Neural cell (in vitro differentiated cells): ENCODE data around the gene C1QB.

Experiments
- CTCF ChIP-seq: fragments of 450-650 bp; IDR thresholded peaks from 2 replicates; pipeline ENCODE4 v1.5.1; 2014; ENCODE audit warnings: antibody characterized with exemption, mild to moderate bottlenecking, moderate library complexity; ENCODE audit not compliant: poor library complexity, severe bottlenecking
- EP300 ChIP-seq: fragments of 450-650 bp; conservative IDR thresholded peaks from 2 replicates; pipeline ENCODE4 v1.6.1; 2014; ENCODE audit warnings: antibody characterized with exemption, mild to moderate bottlenecking, moderate library complexity; ENCODE audit not compliant: poor library complexity, severe bottlenecking
- EZH2 ChIP-seq: fragments of 200-600, 300-800 bp; shearing (Covaris generic), sonication (generic); IDR thresholded peaks from 2 replicates; pipeline ENCODE4 v1.6.1; 2014; ENCODE audit warnings: antibody characterized with exemption, low read length, borderline replicate concordance, mild to moderate bottlenecking; ENCODE audit not compliant: insufficient read depth, poor library complexity, severe bottlenecking
- POLR2AphosphoS5 ChIP-seq: IDR thresholded peaks from 2 replicates; pipeline ENCODE4 v1.6.1; 2012
- RAD21 ChIP-seq: fragments of 450-650 bp; conservative IDR thresholded peaks from 2 replicates; pipeline ENCODE4 v1.6.1; 2014; ENCODE audit warnings: antibody characterized with exemption, mild to moderate bottlenecking, moderate library complexity
- SMC3 ChIP-seq: fragments of 450-650 bp; conservative IDR thresholded peaks from 2 replicates; pipeline ENCODE4 v1.6.1; 2014; ENCODE audit warnings: antibody characterized with exemption, mild to moderate bottlenecking, moderate library complexity; ENCODE audit not compliant: poor library complexity
- TF ChIP-seq, protein P1 (sequence below): IDR thresholded peaks from 2 replicates; pipeline ENCODE4 v1.6.1; 2012; ENCODE audit warnings: borderline replicate concordance

- TF ChIP-seq EP300 (no peak), CTCF (no peak), POLR2AphosphoS5 (no peak), RAD21 (no peak), EZH2 (no peak), SMC3 (no peak)
- TF ChIP-seq, protein P1, sequence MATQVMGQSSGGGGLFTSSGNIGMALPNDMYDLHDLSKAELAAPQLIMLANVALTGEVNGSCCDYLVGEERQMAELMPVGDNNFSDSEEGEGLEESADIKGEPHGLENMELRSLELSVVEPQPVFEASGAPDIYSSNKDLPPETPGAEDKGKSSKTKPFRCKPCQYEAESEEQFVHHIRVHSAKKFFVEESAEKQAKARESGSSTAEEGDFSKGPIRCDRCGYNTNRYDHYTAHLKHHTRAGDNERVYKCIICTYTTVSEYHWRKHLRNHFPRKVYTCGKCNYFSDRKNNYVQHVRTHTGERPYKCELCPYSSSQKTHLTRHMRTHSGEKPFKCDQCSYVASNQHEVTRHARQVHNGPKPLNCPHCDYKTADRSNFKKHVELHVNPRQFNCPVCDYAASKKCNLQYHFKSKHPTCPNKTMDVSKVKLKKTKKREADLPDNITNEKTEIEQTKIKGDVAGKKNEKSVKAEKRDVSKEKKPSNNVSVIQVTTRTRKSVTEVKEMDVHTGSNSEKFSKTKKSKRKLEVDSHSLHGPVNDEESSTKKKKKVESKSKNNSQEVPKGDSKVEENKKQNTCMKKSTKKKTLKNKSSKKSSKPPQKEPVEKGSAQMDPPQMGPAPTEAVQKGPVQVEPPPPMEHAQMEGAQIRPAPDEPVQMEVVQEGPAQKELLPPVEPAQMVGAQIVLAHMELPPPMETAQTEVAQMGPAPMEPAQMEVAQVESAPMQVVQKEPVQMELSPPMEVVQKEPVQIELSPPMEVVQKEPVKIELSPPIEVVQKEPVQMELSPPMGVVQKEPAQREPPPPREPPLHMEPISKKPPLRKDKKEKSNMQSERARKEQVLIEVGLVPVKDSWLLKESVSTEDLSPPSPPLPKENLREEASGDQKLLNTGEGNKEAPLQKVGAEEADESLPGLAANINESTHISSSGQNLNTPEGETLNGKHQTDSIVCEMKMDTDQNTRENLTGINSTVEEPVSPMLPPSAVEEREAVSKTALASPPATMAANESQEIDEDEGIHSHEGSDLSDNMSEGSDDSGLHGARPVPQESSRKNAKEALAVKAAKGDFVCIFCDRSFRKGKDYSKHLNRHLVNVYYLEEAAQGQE, result no peak
Measured at GRCh38 chr1:22613951-22614350, 39.1 kb upstream of the C1QB start.
